SK-N-DZ (cell line): Measurements from ENCODE around the gene AOPEP.
A peak's percentile ranks its signal among the peaks of the same experiment; 100 is the strongest.

Experiments used
- DNase-seq: peaks from one replicate; pipeline ENCODE4 v3.0.0-alpha.2; 2015; ENCODE audit warnings: low spot score

Gene AOPEP

DNA sequence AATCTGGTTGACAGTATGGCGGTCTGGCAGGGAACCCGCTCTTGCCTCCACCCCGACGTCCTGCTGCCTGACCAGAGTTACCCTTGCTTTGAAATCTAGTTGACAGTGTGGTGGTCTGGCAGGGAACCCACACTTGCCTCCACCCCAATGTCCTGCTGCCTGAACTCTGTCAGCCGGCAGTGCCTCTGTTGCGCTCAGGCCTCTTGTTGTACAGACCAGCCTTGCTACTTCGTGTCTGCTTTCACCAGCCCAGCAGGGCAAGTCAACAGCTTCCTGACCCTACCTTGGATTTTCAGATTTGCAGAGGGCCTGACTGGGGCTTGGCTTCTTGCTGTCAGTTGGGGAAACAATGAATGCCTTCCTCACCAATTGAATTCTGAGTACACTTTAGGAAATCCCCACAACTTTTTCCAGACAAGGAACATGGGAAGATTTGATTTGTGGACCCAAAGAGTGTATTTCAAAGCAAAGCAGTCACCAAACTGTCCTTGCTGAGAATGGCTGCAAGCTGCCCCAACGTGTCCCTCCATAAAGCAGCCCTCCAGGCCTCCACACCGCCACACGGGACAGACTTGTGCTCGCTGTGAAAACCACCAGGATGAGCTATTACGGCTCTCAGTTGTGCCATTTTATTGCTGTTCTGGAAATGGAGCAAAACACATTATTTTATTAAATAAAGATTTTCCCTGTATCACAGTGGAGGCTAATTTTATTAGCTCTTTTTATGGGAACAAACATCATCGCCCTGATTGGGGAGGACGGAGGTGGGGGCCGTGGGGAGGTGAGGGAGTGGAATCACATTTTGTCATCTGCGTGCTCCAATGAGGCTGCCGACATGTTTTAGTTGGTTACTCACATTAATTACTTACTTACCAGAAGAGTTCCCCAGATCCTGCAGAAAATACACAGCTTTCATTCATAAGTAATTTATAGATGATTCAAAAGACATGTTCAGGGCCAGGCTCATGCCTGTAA lies 189.3 kb downstream of the AOPEP start:
- no peak for DNase-seq

DNA sequence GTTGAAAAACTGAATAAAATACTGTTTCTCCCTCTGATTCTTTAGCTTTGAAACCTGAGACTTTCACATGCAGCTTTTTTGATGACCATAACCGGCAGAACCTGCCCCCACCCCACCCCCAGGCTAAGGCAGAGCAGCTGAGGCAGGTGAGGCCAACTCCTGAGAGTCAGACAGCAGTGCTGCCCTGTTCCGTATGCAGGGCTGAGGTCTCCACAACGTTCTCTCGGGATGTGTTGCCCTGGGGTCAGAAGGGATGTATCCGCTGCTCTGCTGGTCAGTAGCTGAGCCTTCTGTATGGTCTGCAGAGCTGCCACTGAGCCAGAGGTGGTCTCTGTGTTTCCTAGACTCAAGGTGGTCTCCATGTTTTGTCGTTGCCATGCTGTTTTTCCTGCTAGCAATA lies 190.5 kb downstream of the AOPEP start:
- no peak for DNase-seq

GRCh38 chr9:94918038-94918753 lies 191.7 kb downstream of the AOPEP start:
- no peak for DNase-seq

GRCh38 chr9:94919376-94920098 lies 193.0 kb downstream of the AOPEP start:
- no peak for DNase-seq

GRCh38 chr9:94920420-94921091 lies 194.1 kb downstream of the AOPEP start:
- DNase-seq: peak; percentile 95

- DNase-seq: peak; percentile 69
Observed at GRCh38 chr9:94921092-94921471, 194.6 kb downstream of the AOPEP start.

- no peak for DNase-seq
Observed at GRCh38 chr9:94921656-94922055, 195.2 kb downstream of the AOPEP start.

DNA sequence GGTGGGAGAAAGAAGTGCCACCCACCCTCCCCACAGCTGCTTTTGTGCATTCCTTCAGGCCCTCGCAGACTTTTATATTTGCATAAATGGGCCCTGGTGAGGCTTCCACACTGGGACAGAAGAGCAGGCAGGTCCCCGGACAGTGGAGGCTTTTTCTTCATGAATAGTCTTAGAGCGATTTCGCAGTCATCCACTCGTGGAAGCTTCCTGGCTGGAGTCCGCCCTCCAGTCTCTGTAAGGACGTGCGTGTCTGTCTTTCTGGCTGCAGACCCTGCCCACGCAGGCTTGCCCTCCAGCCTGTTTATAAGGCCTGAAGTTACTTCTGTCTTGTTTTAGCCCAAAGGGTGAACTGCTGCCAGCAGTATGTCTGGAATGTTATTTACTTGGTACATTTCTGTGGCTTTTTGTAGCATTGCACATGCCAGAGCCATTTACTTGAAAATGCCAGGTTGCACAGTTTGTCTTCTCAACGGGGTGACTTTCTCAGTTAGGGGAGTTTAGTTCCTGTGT lies 195.7 kb downstream of the AOPEP start:
- no peak for DNase-seq

GRCh38 chr9:94922691-94923107 lies 196.2 kb downstream of the AOPEP start:
- no peak for DNase-seq

GRCh38 chr9:94923326-94924089 lies 197.0 kb downstream of the AOPEP start:
- DNase-seq: no peak

- DNase-seq: no peak
Observed at GRCh38 chr9:94925751-94926430, 199.4 kb downstream of the AOPEP start.

GRCh38 chr9:94926431-94926800 lies 199.9 kb downstream of the AOPEP start:
- no peak for DNase-seq

GRCh38 chr9:94927048-94927761 lies 200.7 kb downstream of the AOPEP start:
- no peak for DNase-seq

GRCh38 chr9:94927762-94928670 lies 201.5 kb downstream of the AOPEP start:
- DNase-seq: no peak

- no peak for DNase-seq
Observed at GRCh38 chr9:94928691-94929368, 202.3 kb downstream of the AOPEP start.

GRCh38 chr9:94929369-94929756 lies 202.9 kb downstream of the AOPEP start:
- no peak for DNase-seq

- DNase-seq: no peak
Observed at GRCh38 chr9:94931036-94931633, 204.6 kb downstream of the AOPEP start.
